HG02798 (cell line): ENCODE data around the gene FAM210B.
"Not testable (repeated sequence)": the region's sequence is repeated elsewhere in the genome, so short reads cannot be mapped to it uniquely, and the experiment has no call there.

Experiments used
- ATAC-seq: cut with Tn5 transposase; IDR thresholded peaks from one replicate; pipeline ENCODE4 v1.9.1; 2021; ENCODE audit warnings: mild to moderate bottlenecking; ENCODE audit not compliant: unreplicated experiment, poor library complexity

Gene FAM210B

GRCh38 chr20:56360133-56360907, 1.5 kb downstream of the FAM210B start:
- ATAC-seq = no peak

GRCh38 chr20:56360908-56361205, 2.1 kb downstream of the FAM210B start:
- no peak for ATAC-seq

GRCh38 chr20:56361900-56362299, 3.1 kb downstream of the FAM210B start:
- ATAC-seq = no peak

GRCh38 chr20:56362833-56363413, 4.1 kb downstream of the FAM210B start:
- no peak for ATAC-seq

- ATAC-seq = no peak
Measured at GRCh38 chr20:56363491-56363890, 4.7 kb downstream of the FAM210B start.

- ATAC-seq = no peak
Measured at GRCh38 chr20:56368351-56369134, 9.8 kb downstream of the FAM210B start.

GRCh38 chr20:56369179-56369578, 10.4 kb downstream of the FAM210B start:
- no peak for ATAC-seq

GRCh38 chr20:56371977-56372376, 13.2 kb downstream of the FAM210B start:
- no peak for ATAC-seq

- no peak for ATAC-seq
Measured at GRCh38 chr20:56372850-56373249, 14.1 kb downstream of the FAM210B start.

GRCh38 chr20:56373942-56374341, 15.2 kb downstream of the FAM210B start:
- ATAC-seq = no peak

- ATAC-seq = no peak
Measured at GRCh38 chr20:56376331-56376730, 17.6 kb downstream of the FAM210B start.

- ATAC-seq = no peak
Measured at GRCh38 chr20:56378386-56378785, 19.6 kb downstream of the FAM210B start.

GRCh38 chr20:56380375-56380774, 21.6 kb downstream of the FAM210B start:
- ATAC-seq = no peak

- ATAC-seq = peak; percentile 52
Measured at GRCh38 chr20:56381501-56381900, 22.7 kb downstream of the FAM210B start.

- no peak for ATAC-seq
Measured at GRCh38 chr20:56382696-56383095, 23.9 kb downstream of the FAM210B start.

GRCh38 chr20:56383334-56383733, 24.6 kb downstream of the FAM210B start:
- ATAC-seq = no peak

GRCh38 chr20:56385130-56385529, 26.4 kb downstream of the FAM210B start:
- no peak for ATAC-seq

GRCh38 chr20:56386219-56386618, 27.4 kb downstream of the FAM210B start:
- no peak for ATAC-seq

GRCh38 chr20:56388882-56389281, 30.1 kb downstream of the FAM210B start:
- no peak for ATAC-seq

- no peak for ATAC-seq
Measured at GRCh38 chr20:56389807-56390206, 31.0 kb downstream of the FAM210B start.

GRCh38 chr20:56390396-56390795, 31.6 kb downstream of the FAM210B start:
- ATAC-seq = not testable (repeated sequence)
